ENCODE measurements around the gene DLGAP1. TPM values are rescaled to one million over a fixed set of nuclear protein-coding genes. Genes with fewer than 3 reads are reported as not detected.

The DLGAP1 gene
- polyA plus RNA-seq, 4 donors: 0.22 to 0.47 TPM; not detected in 2

GRCh38 chr18:3524706-3525105, 930.4 kb downstream of the DLGAP1 start:
- H3K4me1 ChIP-seq (ENCODE audit: control insufficient read depth in 3 of 3, insufficient read depth in 2 of 3, low read depth in 1 of 3, low read length in 2 of 3): no peaks in the 10 kb centered on the region
- H3K9me3 ChIP-seq (ENCODE audit: control insufficient read depth in 2 of 2, insufficient read depth in 1 of 2, low read depth in 1 of 2, low read length in 1 of 2): peaks cover 0 to 5% of the 10 kb centered on the region in 2 donors
- WGBS, 3 donors: 82 to 90% (median 89%) methylated on average over 5 of the region's 5 CpGs
- no peaks in the 10 kb centered on the region for H3K36me3 ChIP-seq (ENCODE audit: control insufficient read depth in 3 of 3, insufficient read depth in 2 of 3, low read depth in 1 of 3, low read length in 3 of 3)
- H3K27me3 ChIP-seq (ENCODE audit: control insufficient read depth in 3 of 3, insufficient read depth in 3 of 3, low read length in 3 of 3): no peaks in the 10 kb centered on the region
- no peak overlapping the region for H3K27ac ChIP-seq (ENCODE audit: low read depth in 1 of 3, low read length in 2 of 3)
- H3K4me3 ChIP-seq (ENCODE audit: low read depth in 1 of 3, low read length in 3 of 3): no peak overlapping the region
- DNase-seq (no peak), FAIRE-seq (no peak)

- no peaks in the 10 kb centered on the region for H3K27me3 ChIP-seq (ENCODE audit: control insufficient read depth in 3 of 3, insufficient read depth in 3 of 3, low read length in 3 of 3)
- FAIRE-seq: no peak
- WGBS, 3 donors: 79 to 81% (median 80%) methylated on average over 11 of the region's 11 CpGs
Observed at GRCh38 chr18:3520230-3521085, 934.6 kb downstream of the DLGAP1 start.

GRCh38 chr18:3514312-3515216, 940.5 kb downstream of the DLGAP1 start:
- Histone ChIP-seq H3K27me3 (ENCODE audit: control insufficient read depth in 3 of 3, insufficient read depth in 3 of 3, low read length in 3 of 3) (no peaks in the 10 kb centered on the region), H3K4me3 (ENCODE audit: low read depth in 1 of 3, low read length in 3 of 3) (no peak overlapping the region), H3K9me3 (ENCODE audit: control insufficient read depth in 2 of 2, insufficient read depth in 1 of 2, low read depth in 1 of 2, low read length in 1 of 2) (no peaks in the 10 kb centered on the region), H3K4me1 (ENCODE audit: control insufficient read depth in 3 of 3, insufficient read depth in 2 of 3, low read depth in 1 of 3, low read length in 2 of 3) (no peaks in the 10 kb centered on the region), H3K36me3 (ENCODE audit: control insufficient read depth in 3 of 3, insufficient read depth in 2 of 3, low read depth in 1 of 3, low read length in 3 of 3) (no peaks in the 10 kb centered on the region), H3K27ac (ENCODE audit: low read depth in 1 of 3, low read length in 2 of 3) (no peak overlapping the region)
- 81 to 89% (median 83%) methylated on average over 15 of the region's 15 CpGs for WGBS, 3 donors
- DNase-seq (no peak), FAIRE-seq (no peak)

More at GRCh38 chr18:3520230-3521085, 934.6 kb downstream of the DLGAP1 start:
- H3K27ac ChIP-seq (ENCODE audit: low read depth in 1 of 3, low read length in 2 of 3): no peak overlapping the region
- H3K9me3 ChIP-seq (ENCODE audit: control insufficient read depth in 2 of 2, insufficient read depth in 1 of 2, low read depth in 1 of 2, low read length in 1 of 2): peaks cover 0 to 5% of the 10 kb centered on the region in 2 donors
- H3K4me3 ChIP-seq (ENCODE audit: low read depth in 1 of 3, low read length in 3 of 3): no peak overlapping the region
- DNase-seq: no peak
- H3K4me1 ChIP-seq (ENCODE audit: control insufficient read depth in 3 of 3, insufficient read depth in 2 of 3, low read depth in 1 of 3, low read length in 2 of 3): no peaks in the 10 kb centered on the region
- H3K36me3 ChIP-seq (ENCODE audit: control insufficient read depth in 3 of 3, insufficient read depth in 2 of 3, low read depth in 1 of 3, low read length in 3 of 3): no peaks in the 10 kb centered on the region

GRCh38 chr18:3513481-3513880, 941.6 kb downstream of the DLGAP1 start:
- DNase-seq (no peak), FAIRE-seq (no peak)
- Histone ChIP-seq H3K4me3 (ENCODE audit: low read depth in 1 of 3, low read length in 3 of 3) (no peak overlapping the region), H3K4me1 (ENCODE audit: control insufficient read depth in 3 of 3, insufficient read depth in 2 of 3, low read depth in 1 of 3, low read length in 2 of 3) (no peaks in the 10 kb centered on the region), H3K36me3 (ENCODE audit: control insufficient read depth in 3 of 3, insufficient read depth in 2 of 3, low read depth in 1 of 3, low read length in 3 of 3) (no peaks in the 10 kb centered on the region), H3K27me3 (ENCODE audit: control insufficient read depth in 3 of 3, insufficient read depth in 3 of 3, low read length in 3 of 3) (no peaks in the 10 kb centered on the region), H3K9me3 (ENCODE audit: control insufficient read depth in 2 of 2, insufficient read depth in 1 of 2, low read depth in 1 of 2, low read length in 1 of 2) (no peaks in the 10 kb centered on the region), H3K27ac (ENCODE audit: low read depth in 1 of 3, low read length in 2 of 3) (no peak overlapping the region)
- 90 to 100% (median 96%) methylated on average over 1 of the region's 1 CpG for whole genome bisulfite sequencing, 3 donors

- Histone ChIP-seq H3K27me3 (ENCODE audit: control insufficient read depth in 3 of 3, insufficient read depth in 3 of 3, low read length in 3 of 3) (no peaks in the 10 kb centered on the region), H3K9me3 (ENCODE audit: control insufficient read depth in 2 of 2, insufficient read depth in 1 of 2, low read depth in 1 of 2, low read length in 1 of 2) (no peaks in the 10 kb centered on the region), H3K27ac (ENCODE audit: low read depth in 1 of 3, low read length in 2 of 3) (no peak overlapping the region), H3K4me1 (ENCODE audit: control insufficient read depth in 3 of 3, insufficient read depth in 2 of 3, low read depth in 1 of 3, low read length in 2 of 3) (no peaks in the 10 kb centered on the region), H3K4me3 (ENCODE audit: low read depth in 1 of 3, low read length in 3 of 3) (no peak overlapping the region), H3K36me3 (ENCODE audit: control insufficient read depth in 3 of 3, insufficient read depth in 2 of 3, low read depth in 1 of 3, low read length in 3 of 3) (no peaks in the 10 kb centered on the region)
- no peak for FAIRE-seq
- DNase-seq: peak; percentile 33 to 49
- WGBS, 3 donors: 7 to 18% (median 10%) methylated on average over 2 of the region's 2 CpGs
Observed at GRCh38 chr18:3511980-3512379, 943.1 kb downstream of the DLGAP1 start.

- Histone ChIP-seq H3K4me1 (ENCODE audit: control insufficient read depth in 3 of 3, insufficient read depth in 2 of 3, low read depth in 1 of 3, low read length in 2 of 3) (no peaks in the 10 kb centered on the region), H3K27ac (ENCODE audit: low read depth in 1 of 3, low read length in 2 of 3) (no peak overlapping the region), H3K9me3 (ENCODE audit: control insufficient read depth in 2 of 2, insufficient read depth in 1 of 2, low read depth in 1 of 2, low read length in 1 of 2) (no peaks in the 10 kb centered on the region), H3K27me3 (ENCODE audit: control insufficient read depth in 3 of 3, insufficient read depth in 3 of 3, low read length in 3 of 3) (no peaks in the 10 kb centered on the region), H3K4me3 (ENCODE audit: low read depth in 1 of 3, low read length in 3 of 3) (no peak overlapping the region), H3K36me3 (ENCODE audit: control insufficient read depth in 3 of 3, insufficient read depth in 2 of 3, low read depth in 1 of 3, low read length in 3 of 3) (no peaks in the 10 kb centered on the region)
- WGBS, 3 donors: 91 to 97% (median 93%) methylated on average over 4 of the region's 4 CpGs
- DNase-seq: no peak
- FAIRE-seq: no peak
Observed at GRCh38 chr18:3510896-3511295, 944.2 kb downstream of the DLGAP1 start.

GRCh38 chr18:3510024-3510423, 945.1 kb downstream of the DLGAP1 start:
- WGBS, 3 donors: 89 to 98% (median 93%) methylated on average over 2 of the region's 2 CpGs
- Histone ChIP-seq H3K27ac (ENCODE audit: low read depth in 1 of 3, low read length in 2 of 3) (no peak overlapping the region), H3K27me3 (ENCODE audit: control insufficient read depth in 3 of 3, insufficient read depth in 3 of 3, low read length in 3 of 3) (no peaks in the 10 kb centered on the region), H3K9me3 (ENCODE audit: control insufficient read depth in 2 of 2, insufficient read depth in 1 of 2, low read depth in 1 of 2, low read length in 1 of 2) (no peaks in the 10 kb centered on the region), H3K4me1 (ENCODE audit: control insufficient read depth in 3 of 3, insufficient read depth in 2 of 3, low read depth in 1 of 3, low read length in 2 of 3) (no peaks in the 10 kb centered on the region), H3K36me3 (ENCODE audit: control insufficient read depth in 3 of 3, insufficient read depth in 2 of 3, low read depth in 1 of 3, low read length in 3 of 3) (no peaks in the 10 kb centered on the region), H3K4me3 (ENCODE audit: low read depth in 1 of 3, low read length in 3 of 3) (no peak overlapping the region)
- no peak for FAIRE-seq
- DNase-seq: no peak
